Hematopoietic multipotent progenitor cell (in vitro differentiated cells): ENCODE results near the gene THSD7A. TPM values are rescaled to one million over a fixed set of nuclear protein-coding genes. Genes with fewer than 3 reads are reported as not detected.

ENCODE experiments used
- DNase-seq, 3 donors: peaks; one replicate each; pipeline ENCODE4 v3.0.0-alpha.2; 2011 to 2015; ENCODE audit warnings: low read depth in 2 of 3, low spot score in 2 of 3
- total RNA-seq: library from RNA; depleted of rRNA; stranded (reverse); fragments of >200 nt; gene quantifications from one replicate; pipeline ENCODE4 v1.2.3, GENCODE V29; 2012

Gene THSD7A
- total RNA-seq, 1 donor = 0.81 TPM

GRCh38 chr7:11710377-11710776, 121.6 kb downstream of the THSD7A start:
- DNase-seq = no peak

GRCh38 chr7:11709196-11709595, 122.8 kb downstream of the THSD7A start:
- DNase-seq = no peak

- no peak for DNase-seq
These were observed 124.3 kb downstream of the THSD7A start for GRCh38 chr7:11707606-11708193.

GRCh38 chr7:11706666-11707605, 125.1 kb downstream of the THSD7A start:
- no peak for DNase-seq

- DNase-seq = no peak
These were observed 128.2 kb downstream of the THSD7A start for GRCh38 chr7:11703829-11704228.

- no peak for DNase-seq
These were observed 129.1 kb downstream of the THSD7A start for GRCh38 chr7:11702938-11703337.

GRCh38 chr7:11701829-11702560, 130.0 kb downstream of the THSD7A start:
- no peak for DNase-seq

- DNase-seq = no peak
These were observed 132.3 kb downstream of the THSD7A start for GRCh38 chr7:11699666-11700065.

- DNase-seq = no peak
These were observed 133.6 kb downstream of the THSD7A start for GRCh38 chr7:11698384-11698871.

GRCh38 chr7:11690395-11690794, 141.6 kb downstream of the THSD7A start:
- DNase-seq = no peak

- no peak for DNase-seq
These were observed 142.9 kb downstream of the THSD7A start for GRCh38 chr7:11689096-11689495.

GRCh38 chr7:11681461-11681860, 150.5 kb downstream of the THSD7A start:
- DNase-seq = no peak

- no peak for DNase-seq
These were observed 156.8 kb downstream of the THSD7A start for GRCh38 chr7:11675163-11675562.

- DNase-seq = no peak
These were observed 163.3 kb downstream of the THSD7A start for GRCh38 chr7:11668727-11669126.

GRCh38 chr7:11667810-11668185, 164.2 kb downstream of the THSD7A start:
- no peak for DNase-seq

- DNase-seq = no peak
These were observed 164.8 kb downstream of the THSD7A start for GRCh38 chr7:11667071-11667809.

GRCh38 chr7:11665357-11665756, 166.6 kb downstream of the THSD7A start:
- no peak for DNase-seq

- no peak for DNase-seq
These were observed 176.4 kb downstream of the THSD7A start for GRCh38 chr7:11655642-11656041.

GRCh38 chr7:11655163-11655562, 176.8 kb downstream of the THSD7A start:
- no peak for DNase-seq

- no peak for DNase-seq
These were observed 181.5 kb downstream of the THSD7A start for GRCh38 chr7:11650500-11650899.

GRCh38 chr7:11650030-11650429, 182.0 kb downstream of the THSD7A start:
- DNase-seq = no peak
